Left ventricle myocardium inferior (tissue), 1 donor: ENCODE results near the gene FBXW2. TPM values are rescaled to one million over a fixed set of nuclear protein-coding genes. Genes with fewer than 3 reads are reported as not detected.

Experiments used
- DNase-seq: peaks from one replicate; pipeline ENCODE4 v3.0.0-alpha.2; 2020
- H3K27ac ChIP-seq: fragments of 200-600 bp; replicated peaks from 2 replicates; pipeline ENCODE4 v1.8.0; 2021
- H3K27me3 ChIP-seq: fragments of 200-600 bp; 2 replicates; pipeline ENCODE4 v1.8.0; 2021; ENCODE audit warnings: low read depth
- H3K36me3 ChIP-seq: fragments of 200-600 bp; 2 replicates; pipeline ENCODE4 v1.8.0; 2021
- H3K4me1 ChIP-seq: fragments of 200-600 bp; 2 replicates; pipeline ENCODE4 v1.8.0; 2021
- H3K4me3 ChIP-seq: fragments of 200-600 bp; 2 replicates; pipeline ENCODE4 v1.8.0; 2021; ENCODE audit warnings: mild to moderate bottlenecking, moderate library complexity
- H3K9me3 ChIP-seq: fragments of 200-600 bp; replicated peaks from 2 replicates; pipeline ENCODE4 v1.8.0; 2021
- CTCF ChIP-seq: fragments of 200-600 bp; IDR thresholded peaks from 2 replicates; pipeline ENCODE4 v1.8.0; 2021; ENCODE audit warnings: antibody characterized with exemption, mild to moderate bottlenecking, borderline replicate concordance
- intact Hi-C: fragments of 100-400 bp; cut with micrococcal nuclease; formaldehyde crosslinking; loops from one replicate; pipeline ENCODE4 v1.11.0; 2022
- total RNA-seq: library from RNA; stranded (reverse); fragmentation: NEBNext Ultra II Directional; extraction: Animal tissue kit (Norgen Biotek cat#: 25700); gene quantifications from one replicate; pipeline ENCODE4 v1.2.1, GENCODE V29; 2021
- donor health status: DM: no; HTN: yes; CAD: no; lungs with severe emphysema.

FBXW2 gene
- total RNA-seq, 1 donor from 2014 or later, result 41.3 TPM

- Histone ChIP-seq H3K27me3 (no peaks in the 10 kb centered on the region), H3K4me3 (no peak overlapping the region), H3K27ac (no peak overlapping the region), H3K36me3 (peaks cover 56% of the 10 kb centered on the region), H3K9me3 (no peaks in the 10 kb centered on the region), H3K4me1 (peaks cover 2% of the 10 kb centered on the region)
- no peak for DNase-seq
- intact Hi-C loops, result no loop called here
- no peak for TF ChIP-seq CTCF
Observed at GRCh38 chr9:120761006-120761405, 32.2 kb downstream of the FBXW2 start.

GRCh38 chr9:120759755-120760400 lies 33.3 kb downstream of the FBXW2 start:
- Histone ChIP-seq H3K27ac (no peak overlapping the region), H3K9me3 (no peaks in the 10 kb centered on the region), H3K4me3 (no peak overlapping the region), H3K27me3 (no peaks in the 10 kb centered on the region), H3K4me1 (no peaks in the 10 kb centered on the region), H3K36me3 (peaks cover 52% of the 10 kb centered on the region)
- intact Hi-C loops, result loop anchor here (5.0 to 10.0 kb wide), 2 partner anchors 175 to 302 kb away; no protein-coding TSS in a partner anchor
- DNase-seq, result no peak
- TF ChIP-seq CTCF, result no peak

- DNase-seq, result no peak
- H3K4me1 ChIP-seq, result no peaks in the 10 kb centered on the region
- no peaks in the 10 kb centered on the region for H3K9me3 ChIP-seq
- H3K4me3 ChIP-seq, result no peak overlapping the region
- H3K36me3 ChIP-seq, result peaks cover 38% of the 10 kb centered on the region
- intact Hi-C loops, result loop anchor here (5.0 to 10.0 kb wide), 2 partner anchors 176 to 304 kb away; no protein-coding TSS in a partner anchor
- H3K27me3 ChIP-seq, result no peaks in the 10 kb centered on the region
- H3K27ac ChIP-seq, result no peak overlapping the region
- TF ChIP-seq CTCF, result no peak
Observed at GRCh38 chr9:120758544-120758943, 34.7 kb downstream of the FBXW2 start.

GRCh38 chr9:120757026-120757913 lies 35.9 kb downstream of the FBXW2 start:
- intact Hi-C loops, result loop anchor here (5.0 to 10.0 kb wide), 2 partner anchors 178 to 305 kb away; no protein-coding TSS in a partner anchor
- Histone ChIP-seq H3K4me3 (no peak overlapping the region), H3K4me1 (no peaks in the 10 kb centered on the region), H3K36me3 (peaks cover 26% of the 10 kb centered on the region), H3K27me3 (no peaks in the 10 kb centered on the region), H3K9me3 (no peaks in the 10 kb centered on the region), H3K27ac (no peak overlapping the region)
- DNase-seq, result no peak
- TF ChIP-seq CTCF, result no peak

- H3K27ac ChIP-seq, result no peak overlapping the region
- no peaks in the 10 kb centered on the region for H3K4me1 ChIP-seq
- no peak for DNase-seq
- no peak overlapping the region for H3K4me3 ChIP-seq
- no peaks in the 10 kb centered on the region for H3K9me3 ChIP-seq
- intact Hi-C loops, result loop anchor here (5.0 to 10.0 kb wide), 2 partner anchors 178 to 306 kb away; no protein-coding TSS in a partner anchor
- H3K27me3 ChIP-seq, result no peaks in the 10 kb centered on the region
- TF ChIP-seq CTCF, result no peak
- peaks cover 18% of the 10 kb centered on the region for H3K36me3 ChIP-seq
Observed at GRCh38 chr9:120756531-120756930, 36.7 kb downstream of the FBXW2 start.
